K562 (cell line): Measurements from ENCODE around the gene SUMO3. TPM values are rescaled to one million over a fixed set of nuclear protein-coding genes. Genes with fewer than 3 reads are reported as not detected.

ENCODE experiments used
- ATAC-seq: fragments of 200-7000 bp; cut with Tn5 transposase; 3 replicates; pipeline ENCODE4 v1.9.1; 2020; ENCODE audit warnings: moderate library complexity
- BruUV-seq: library from RNA; stranded (reverse); fragments of 400-500 nt; replicated peaks from 2 replicates; lab custom pipeline; 2021; lab: Mats Ljungman, UMichigan
- CTCF ChIA-PET: fragments of 300-600 bp; formaldehyde crosslinking; extraction: SDS; loops from one replicate; lab custom pipeline; 2021; ENCODE audit warnings: low intra/inter-chr PET ratio; lab: Yijun Ruan, JAX
- POLR2A ChIA-PET: fragments of 300-600, 350-650 bp; sonication (Branson Sonifier 250); formaldehyde crosslinking; extraction: SDS; loops from one replicate; lab custom pipeline; 2021; ENCODE audit warnings: antibody characterized with exemption, inconsistent platforms; lab: Yijun Ruan, JAX
- DNase-seq, 4 experiments: peaks; one replicate each; pipeline versions ENCODE4 v3.0.0 to v3.0.0-alpha.2; 2011 to 2018; ENCODE audit warnings: low spot score in 3 of 4, mixed read lengths in 3 of 4; ENCODE audit errors: extremely low read depth in 1 of 4
- FAIRE-seq: peaks from 2 replicates; lab custom pipeline; 2011; peaks lifted over from hg19 to GRCh38; lab: Jason Lieb, UNC
- H2AFZ ChIP-seq: 2 replicates; pipeline ENCODE4 v1.6.0; 2011; ENCODE audit warnings: low read depth, low read length, control low read depth, inconsistent platforms
- H3K27ac ChIP-seq: fragments of 200-600 bp; 3 replicates; pipeline ENCODE4 v1.8.0; 2011; ENCODE audit warnings: low read depth, mild to moderate bottlenecking, control low read depth, inconsistent platforms, low read length, moderate library complexity, mixed read lengths; ENCODE audit errors: extremely low read depth
- H3K27me3 ChIP-seq, 2 experiments: fragments of 300-600 bp in 1 of 2; 2 replicates in 1 of 2; 3 replicates in 1 of 2; pipeline versions ENCODE4 v1.6.0 to v1.8.0; 2011; ENCODE audit warnings: inconsistent platforms in 2 of 2, low read length in 2 of 2, mild to moderate bottlenecking in 1 of 2, mixed read lengths in 1 of 2, moderate library complexity in 1 of 2; ENCODE audit not compliant: control insufficient read depth in 2 of 2, insufficient read depth in 2 of 2
- H3K36me3 ChIP-seq: fragments of 300-600 bp; 3 replicates; pipeline ENCODE4 v1.8.0; 2011; ENCODE audit warnings: mild to moderate bottlenecking, low read length, inconsistent platforms; ENCODE audit not compliant: control insufficient read depth, insufficient read depth
- H3K4me1 ChIP-seq, 2 experiments: fragments of 200-600 bp in 1 of 2; replicated peaks in 1 of 2; 2 replicates in 1 of 2; 3 replicates in 1 of 2; pipeline versions ENCODE4 v1.5.1 to v1.8.0; 2011; ENCODE audit warnings: inconsistent platforms in 2 of 2, low read length in 2 of 2, mild to moderate bottlenecking in 1 of 2, mixed read lengths in 1 of 2, moderate library complexity in 1 of 2; ENCODE audit not compliant: control insufficient read depth in 2 of 2, insufficient read depth in 2 of 2
- H3K4me2 ChIP-seq: 2 replicates; pipeline ENCODE4 v1.6.1; 2011; ENCODE audit warnings: low read length, control low read depth, inconsistent platforms, mixed read lengths; ENCODE audit not compliant: insufficient read depth
- H3K4me3 ChIP-seq: fragments of 200-600 bp; sonication (generic), shearing (Covaris generic); 2 replicates; pipeline ENCODE4 v1.5.1; 2016; ENCODE audit warnings: control low read depth, inconsistent platforms
- H3K79me2 ChIP-seq: fragments of 200-600 bp; 3 replicates; pipeline ENCODE4 v1.8.0; 2011; ENCODE audit warnings: low read length, inconsistent platforms; ENCODE audit not compliant: control insufficient read depth, insufficient read depth
- H3K9ac ChIP-seq, 2 experiments: 2 replicates each; pipeline versions ENCODE4 v1.6.0 to v1.6.1; 2011; ENCODE audit warnings: low read depth in 2 of 2, low read length in 2 of 2, control low read depth in 1 of 2, inconsistent platforms in 1 of 2, mild to moderate bottlenecking in 1 of 2, mixed read lengths in 1 of 2; ENCODE audit not compliant: insufficient read depth in 1 of 2
- H3K9me1 ChIP-seq: one replicate; pipeline ENCODE4 v1.6.0; 2011; ENCODE audit warnings: inconsistent platforms, mild to moderate bottlenecking, low read length, moderate library complexity; ENCODE audit not compliant: control insufficient read depth, insufficient read depth
- H3K9me3 ChIP-seq: replicated peaks from 2 replicates; pipeline ENCODE4 v1.5.1; 2011; ENCODE audit warnings: low read depth, low read length, inconsistent platforms; ENCODE audit not compliant: control insufficient read depth, insufficient read depth
- H4K20me1 ChIP-seq: replicated peaks from 2 replicates; pipeline ENCODE4 v1.6.1; 2011; ENCODE audit warnings: low read length, inconsistent platforms, mixed read lengths; ENCODE audit not compliant: control insufficient read depth, insufficient read depth
- ARID1B ChIP-seq: fragments of 450-650 bp; IDR thresholded peaks from 2 replicates; pipeline ENCODE4 v1.6.1; 2016; ENCODE audit warnings: antibody characterized with exemption, mild to moderate bottlenecking, inconsistent platforms
- FOSL1 ChIP-seq: fragments of 200-800 bp; sonication (Bioruptor generic); conservative IDR thresholded peaks from 2 replicates; pipeline ENCODE4 v1.6.1; 2016; ENCODE audit warnings: missing genetic modification characterization, missing compliant biosample characterization
- NCOR1 ChIP-seq: fragments of 450-650 bp; IDR thresholded peaks from 2 replicates; pipeline ENCODE4 v1.6.1; 2016; ENCODE audit warnings: mild to moderate bottlenecking, moderate library complexity
- RCOR1 ChIP-seq, 2 experiments: IDR thresholded peaks; 2 replicates each; pipeline ENCODE4 v1.6.1; 2012; ENCODE audit warnings: low read depth in 2 of 2, low read length in 2 of 2, borderline replicate concordance in 1 of 2, improper control_type of control experiment in 1 of 2
- SMARCE1 ChIP-seq: fragments of 450-650 bp; IDR thresholded peaks from 2 replicates; pipeline ENCODE4 v1.7.1; 2016; ENCODE audit warnings: mild to moderate bottlenecking
- WGBS: fragments of 100-300 bp; shearing (Covaris generic); methylation state at CpG from one replicate; pipeline ENCODE4 v1.1.6; 2016; ENCODE audit warnings: low coverage, mixed read lengths; ENCODE audit not compliant: insufficient coverage; ENCODE audit errors: missing lambda C conversion rate; 5-methylcytosine and 5-hydroxymethylcytosine counted together
- in situ Hi-C: fragments of 300-500 bp; cut with MboI; formaldehyde crosslinking; loops from 4 replicates; pipeline ENCODE4 v1.15.0; 2018; ENCODE audit warnings: inconsistent platforms, mixed read lengths
- intact Hi-C: fragments of 100-400 bp; cut with micrococcal nuclease; formaldehyde crosslinking; loops from 2 replicates; pipeline ENCODE4 v1.14.2; 2022
- polyA plus RNA-seq, 8 experiments: library from polyadenylated mRNA; depleted of rRNA in 4 of 8; stranded (reverse) in 5 of 8; unstranded in 3 of 8; fragments of >200 nt; fragmentation: Nextera tagmentation in 2 of 8; fragmentation: Illumina TruSeq in 1 of 8; extraction: Ambion mirVana in 2 of 8; extraction: Trizol in 1 of 8; gene quantifications; 2 replicates each; pipeline versions ENCODE4 v1.2.1 to v1.2.3, GENCODE V29; 2011 to 2014; ENCODE audit warnings: inconsistent platforms in 1 of 8, missing spikeins in 1 of 8
- total RNA-seq, 7 experiments: library from RNA; depleted of rRNA in 6 of 7; stranded (reverse); fragments of >200 nt in 6 of 7; fragmentation: Illumina TruSeq in 2 of 7; extraction: Trizol in 2 of 7; gene quantifications; 2 replicates each; pipeline versions ENCODE4 v1.2.1 to v1.2.3, GENCODE V29; 2011 to 2021; ENCODE audit warnings: low replicate concordance in 1 of 7

The SUMO3 gene
- total and polyA plus RNA-seq, 9 of the 15 experiments (the other 6 are each of a cell fraction or from before 2014, with no cell fraction given), result 13.9 to 143 (median 113) TPM

DNA sequence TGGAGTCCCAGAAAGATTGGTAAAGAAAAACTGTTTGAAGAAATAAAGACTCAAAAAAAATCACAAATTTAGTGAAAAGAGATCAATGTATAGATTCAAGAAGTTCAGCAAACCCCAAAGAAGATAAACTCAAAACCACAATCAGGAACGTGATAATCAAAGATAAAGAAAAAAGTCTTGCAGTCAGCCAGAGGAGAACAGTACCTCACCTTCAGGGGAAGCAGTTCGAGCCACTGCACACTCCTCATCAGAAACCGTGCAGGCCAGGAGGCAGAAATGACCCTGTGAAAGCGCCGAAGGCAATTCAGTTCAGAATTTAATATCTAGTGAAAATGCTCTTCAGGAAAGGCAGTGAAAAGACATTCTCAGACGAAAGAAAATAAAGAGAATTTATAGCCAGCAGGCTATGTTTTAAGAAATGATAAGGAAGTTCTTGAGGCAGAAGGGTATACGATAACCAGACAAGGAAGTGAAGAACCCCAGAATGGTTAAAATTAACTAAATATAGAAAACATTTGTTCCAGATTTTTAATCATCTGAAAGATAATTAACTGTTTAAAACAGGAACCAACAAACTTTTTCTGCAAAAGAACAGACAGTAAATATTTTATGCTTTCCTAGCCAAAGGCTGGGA is 13.5 kb upstream of the SUMO3 start:
- Histone ChIP-seq H3K9ac (no peak overlapping the region), H3K27me3 (no peaks in the 10 kb centered on the region), H3K4me3 (no peak overlapping the region), H4K20me1 (0 out of 2 replicates have a peak, but pooled peaks cover under 1% of the 10 kb centered on the region), H3K36me3 (no peaks in the 10 kb centered on the region), H2AFZ (no peak overlapping the region), H3K4me1 (peaks cover 16 to 23% of the 10 kb centered on the region in 2 experiments), H3K27ac (no peak overlapping the region), H3K79me2 (no peaks in the 10 kb centered on the region), H3K9me3 (peaks cover 16% of the 10 kb centered on the region), H3K9me1 (no peaks in the 10 kb centered on the region), H3K4me2 (no peak overlapping the region)
- intact Hi-C loops, result loop anchor here (10.0 kb wide), 1 partner anchor 787 kb away; no protein-coding TSS in a partner anchor
- FAIRE-seq, result no peak
- BruUV-seq, result no TSS peak
- ATAC-seq, result no peak
- ChIA-PET CTCF (interaction anchor here (0.7 kb wide), 1 partner anchor 10 kb away, joined by 3 read pairs; no protein-coding TSS in a partner anchor), POLR2A (no interaction called here)
- in situ Hi-C loops, result no loop called here
- DNase-seq, result no peak
- 6% methylated on average over 7 of the region's 7 CpGs for WGBS
- TF ChIP-seq FOSL1 (tag) (no peak), ARID1B (peak; percentile 36; the same call in 1 of the 2 replicates), SMARCE1 (0 out of 2 replicates have a peak, but pooled peaks have one; percentile 17), RCOR1 (IDR thresholded peaks at IDR 0.05; ENCODE audit: borderline replicate concordance in 1 of 2, low read depth in 2 of 2, low read length in 2 of 2) (0 out of 4 replicates have a peak, but pooled peaks of 1 of the 2 experiments have one; percentile 26), NCOR1 (0 out of 2 replicates have a peak, but pooled peaks have one; percentile 10)
